Fibroblast of skin of right biceps (primary cell): ENCODE measurements around the gene PTX4.

Experiments
- DNase-seq: peaks from one replicate; pipeline ENCODE4 v3.0.0-alpha.2; 2013

The PTX4 gene, protein sequence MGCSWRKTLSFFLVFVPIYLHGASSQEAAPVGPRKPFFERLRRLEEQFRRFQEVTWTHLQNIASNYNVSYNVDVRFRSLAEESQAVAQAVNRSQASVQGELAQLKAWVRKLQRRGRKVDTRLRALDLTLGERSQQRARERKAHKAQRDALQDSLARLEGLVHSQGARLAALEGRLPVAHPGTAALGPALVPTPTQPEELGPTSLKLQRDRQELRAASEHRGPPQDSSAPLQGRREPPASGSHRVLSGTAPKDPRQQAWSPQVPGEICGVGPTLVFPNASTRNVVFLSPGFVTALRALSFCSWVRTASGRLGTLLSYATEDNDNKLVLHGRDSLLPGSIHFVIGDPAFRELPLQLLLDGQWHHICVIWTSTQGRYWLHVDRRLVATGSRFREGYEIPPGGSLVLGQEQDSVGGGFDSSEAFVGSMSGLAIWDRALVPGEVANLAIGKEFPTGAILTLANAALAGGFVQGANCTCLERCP

DNA sequence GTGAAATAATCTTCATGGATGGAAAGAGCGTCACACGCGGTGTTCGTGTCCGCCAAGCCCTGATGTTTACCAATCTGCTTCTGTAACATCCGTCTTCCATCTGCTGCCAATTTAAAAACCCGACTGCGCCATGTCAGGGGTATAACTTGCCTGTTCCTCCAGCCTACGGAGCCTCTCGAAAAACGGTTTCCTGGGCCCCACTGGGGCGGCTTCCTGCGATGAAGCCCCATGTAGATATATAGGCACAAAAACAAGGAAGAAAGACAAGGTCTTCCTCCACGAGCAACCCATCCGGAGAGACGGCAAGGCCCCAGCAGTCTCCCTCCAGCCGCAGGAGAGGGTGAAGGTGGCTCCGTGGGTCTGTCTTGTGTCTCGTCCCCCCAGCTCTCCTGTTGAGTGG, at the start of gene PTX4:
Gene PTX4 (minus strand): TSS at position 326 of the 400 bp plus-strand sequence. CDS start 35 bp downstream, at position 291.
- no peak for DNase-seq

DNA sequence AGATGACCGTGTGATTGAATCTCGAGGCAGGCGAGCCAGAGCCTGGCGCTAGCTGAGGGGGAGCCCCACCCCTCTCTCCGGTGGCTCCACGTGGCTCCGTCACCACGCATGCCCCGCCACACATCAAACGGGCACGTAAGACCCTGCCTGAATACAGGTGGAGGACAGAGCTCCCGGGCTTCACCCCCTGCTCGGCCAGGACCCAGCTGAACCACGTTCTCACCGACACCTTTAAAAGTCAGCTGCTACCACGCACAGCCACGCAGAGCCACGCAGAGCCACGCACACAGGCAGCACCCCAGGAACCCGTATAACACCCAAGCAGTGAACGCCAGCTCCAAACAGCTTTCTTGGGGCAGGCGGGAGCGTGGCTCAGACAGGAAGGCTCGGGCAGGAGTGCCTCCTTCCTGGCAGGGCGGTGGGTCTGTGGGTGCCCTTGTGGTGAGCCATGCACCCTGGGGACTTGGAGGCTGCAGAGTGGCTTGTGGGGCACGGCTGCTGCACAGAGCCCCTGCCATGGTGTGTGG, 49.1 kb upstream of the PTX4 start:
- no peak for DNase-seq

DNA sequence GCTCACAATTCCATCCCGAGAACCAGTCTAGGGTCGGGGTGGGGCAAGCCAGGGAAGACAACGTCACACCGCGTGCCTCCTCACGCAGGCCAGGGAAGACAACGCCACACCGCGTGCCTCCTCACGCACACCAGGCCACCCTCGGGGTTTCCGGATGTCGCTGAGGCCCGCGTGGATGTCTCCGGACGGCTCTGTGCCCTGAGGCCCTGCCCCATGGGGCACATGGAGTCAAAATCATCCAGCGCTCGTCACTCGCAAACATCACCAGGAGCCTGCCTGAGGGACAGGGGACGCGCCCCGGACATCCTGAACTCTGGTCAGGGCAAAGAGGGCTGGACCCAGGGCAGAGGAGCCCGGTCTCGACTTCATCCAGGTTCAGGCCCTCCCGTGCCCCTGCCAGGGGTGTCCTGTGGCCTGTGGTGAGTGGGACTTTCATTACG, 48.4 kb upstream of the PTX4 start:
- no peak for DNase-seq

DNA sequence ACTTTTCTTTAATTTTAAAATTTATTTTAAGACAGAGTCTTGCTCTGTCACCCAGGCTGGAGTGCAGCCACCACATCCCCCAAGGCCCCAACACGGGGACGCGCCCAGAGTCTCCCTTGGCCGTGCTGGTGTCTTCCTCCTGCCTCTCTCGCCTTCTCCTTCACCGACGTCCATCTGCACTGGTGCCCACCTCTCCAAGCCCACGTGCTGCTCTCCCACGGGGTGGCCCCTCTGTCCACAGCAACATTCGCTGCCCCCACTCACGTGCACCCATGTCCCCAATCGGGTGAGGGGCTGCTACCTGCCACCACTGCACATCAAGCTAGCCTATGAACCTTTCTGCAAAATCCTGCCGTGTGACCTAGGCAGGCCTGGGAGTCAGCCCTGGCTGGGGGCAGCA, 47.9 kb upstream of the PTX4 start:
- DNase-seq, result no peak

DNA sequence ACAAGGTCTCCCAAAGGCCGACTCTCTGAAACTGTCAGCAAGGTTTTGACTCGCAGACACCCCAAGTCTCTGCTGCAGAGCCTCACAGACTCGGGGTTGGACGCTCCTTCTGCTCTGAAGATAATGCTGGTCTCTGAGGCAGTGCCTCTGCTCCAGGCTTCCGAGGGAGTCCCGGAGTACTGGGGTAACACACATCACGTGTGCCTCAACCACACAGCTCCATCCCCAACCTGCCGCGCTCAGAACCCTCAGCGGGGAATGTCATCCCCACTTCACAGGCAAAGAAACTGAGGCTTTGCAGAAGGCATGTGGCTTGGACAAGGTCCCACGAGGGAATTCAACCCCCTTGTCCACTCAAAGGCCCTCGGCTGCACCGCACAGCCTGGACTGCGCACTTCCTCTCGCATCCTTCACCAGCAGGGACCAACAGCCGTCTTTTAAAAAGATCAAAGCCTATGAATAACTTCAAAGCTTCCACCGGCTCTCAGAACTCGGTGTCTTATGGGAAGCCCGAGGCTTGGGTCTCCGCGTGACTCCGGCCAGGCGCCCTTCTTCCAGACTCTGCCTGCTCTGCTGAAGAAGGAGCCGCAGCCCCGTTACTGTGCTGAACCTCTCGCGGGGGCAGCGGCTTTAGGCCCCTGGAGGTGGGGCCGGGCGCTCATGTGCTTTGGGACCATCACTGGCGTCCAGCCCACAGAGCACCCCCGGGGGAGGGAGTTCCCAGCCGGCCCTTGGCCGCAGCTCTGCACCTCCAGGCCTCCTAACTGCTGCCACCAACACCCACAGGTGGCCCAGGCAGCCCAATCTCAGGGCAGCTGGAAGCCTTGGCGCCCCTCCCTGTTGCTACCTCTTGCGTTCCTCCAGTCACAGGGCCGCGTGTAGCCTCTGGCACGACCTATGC, 46.9 kb upstream of the PTX4 start:
- DNase-seq, result no peak

DNA sequence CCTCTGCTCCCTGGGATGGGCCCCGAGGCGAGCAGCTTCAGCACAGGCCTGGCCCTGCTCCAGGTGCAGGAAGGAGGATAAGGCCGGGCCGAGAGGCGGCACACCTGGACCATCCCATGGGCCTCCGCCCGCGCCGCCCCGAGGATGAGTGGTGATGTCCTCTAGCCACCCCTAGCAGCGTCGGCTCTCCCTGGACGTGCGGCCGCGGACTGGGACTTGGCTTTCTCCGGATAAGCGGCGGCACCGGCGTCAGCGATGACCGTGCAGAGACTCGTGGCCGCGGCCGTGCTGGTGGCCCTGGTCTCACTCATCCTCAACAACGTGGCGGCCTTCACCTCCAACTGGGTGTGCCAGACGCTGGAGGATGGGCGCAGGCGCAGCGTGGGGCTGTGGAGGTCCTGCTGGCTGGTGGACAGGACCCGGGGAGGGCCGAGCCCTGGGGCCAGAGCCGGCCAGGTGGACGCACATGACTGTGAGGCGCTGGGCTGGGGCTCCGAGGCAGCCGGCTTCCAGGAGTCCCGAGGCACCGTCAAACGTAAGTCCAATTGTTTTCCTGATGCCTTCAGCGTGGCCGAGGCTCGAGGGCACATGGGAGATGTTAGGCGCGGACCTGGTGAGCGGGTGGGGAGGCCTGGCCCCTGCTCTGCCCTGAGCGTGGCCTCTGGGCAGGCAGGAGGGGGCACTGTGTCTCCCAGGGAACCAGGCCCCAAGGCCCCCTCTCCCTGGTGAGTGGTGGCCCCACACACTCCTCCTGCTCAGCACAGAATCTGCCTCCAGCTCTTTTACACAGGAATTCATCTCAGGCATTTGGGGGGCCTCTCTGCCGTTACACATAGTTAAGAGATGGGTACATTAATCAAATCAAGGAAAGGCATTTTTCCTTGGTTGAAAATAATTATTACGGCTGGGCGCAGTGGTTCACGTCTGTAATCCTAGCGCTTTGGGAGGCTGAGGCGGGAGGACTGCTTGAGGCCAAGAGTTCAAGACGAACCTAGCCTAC, 45.6 kb upstream of the PTX4 start:
- peak; percentile 56 for DNase-seq

DNA sequence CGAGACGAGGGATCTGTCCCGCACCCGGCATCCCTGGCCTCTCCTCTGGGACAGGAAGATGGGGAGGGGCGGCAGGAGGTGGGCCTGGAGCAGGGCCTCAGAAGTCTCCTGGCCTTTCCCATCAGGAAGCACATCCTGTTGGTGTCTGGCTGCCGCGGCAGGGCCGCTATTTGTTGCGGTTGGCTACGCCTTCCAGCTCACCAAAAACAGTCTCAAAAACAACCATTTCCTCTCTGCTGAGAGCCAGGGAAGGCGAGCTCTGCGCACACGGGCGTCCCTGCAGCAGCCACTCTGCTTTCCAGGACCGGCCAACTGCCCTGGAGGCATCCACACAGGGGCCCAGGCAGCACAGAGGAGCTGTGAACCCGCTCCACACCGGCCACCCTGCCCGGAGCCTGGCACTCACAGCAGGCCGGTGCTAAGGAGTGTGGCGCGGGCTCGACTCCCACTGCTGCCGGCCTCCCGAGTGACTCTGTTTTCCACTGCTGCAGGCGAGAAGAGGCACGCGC, 44.8 kb upstream of the PTX4 start, which contains the start of gene TMEM204:
Gene TMEM204 (plus strand): TSS at position 224 of the 509 bp plus-strand sequence. CDS start 610 bp downstream, outside the sequence.
- peak; percentile 89 for DNase-seq

DNA sequence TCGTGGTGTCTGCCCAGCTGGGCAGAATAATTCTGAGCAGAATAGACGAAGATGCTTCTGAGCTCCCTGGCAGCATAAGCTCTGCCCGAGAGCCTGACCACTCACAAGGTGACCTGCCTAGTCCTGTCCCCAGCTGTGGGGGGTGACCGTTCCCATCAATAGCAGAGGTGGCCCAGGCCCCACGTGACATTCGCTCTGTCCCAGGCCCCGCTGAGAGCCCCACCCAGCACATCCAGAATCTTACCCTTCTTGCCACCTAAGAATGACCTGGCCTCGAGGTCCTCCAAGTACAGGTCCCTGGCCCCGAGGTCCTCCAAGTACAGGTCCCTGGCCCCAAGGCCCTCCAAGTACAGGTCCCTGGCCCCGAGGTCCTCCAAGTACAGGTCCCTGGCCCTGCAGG, 44.0 kb upstream of the PTX4 start:
- no peak for DNase-seq

DNA sequence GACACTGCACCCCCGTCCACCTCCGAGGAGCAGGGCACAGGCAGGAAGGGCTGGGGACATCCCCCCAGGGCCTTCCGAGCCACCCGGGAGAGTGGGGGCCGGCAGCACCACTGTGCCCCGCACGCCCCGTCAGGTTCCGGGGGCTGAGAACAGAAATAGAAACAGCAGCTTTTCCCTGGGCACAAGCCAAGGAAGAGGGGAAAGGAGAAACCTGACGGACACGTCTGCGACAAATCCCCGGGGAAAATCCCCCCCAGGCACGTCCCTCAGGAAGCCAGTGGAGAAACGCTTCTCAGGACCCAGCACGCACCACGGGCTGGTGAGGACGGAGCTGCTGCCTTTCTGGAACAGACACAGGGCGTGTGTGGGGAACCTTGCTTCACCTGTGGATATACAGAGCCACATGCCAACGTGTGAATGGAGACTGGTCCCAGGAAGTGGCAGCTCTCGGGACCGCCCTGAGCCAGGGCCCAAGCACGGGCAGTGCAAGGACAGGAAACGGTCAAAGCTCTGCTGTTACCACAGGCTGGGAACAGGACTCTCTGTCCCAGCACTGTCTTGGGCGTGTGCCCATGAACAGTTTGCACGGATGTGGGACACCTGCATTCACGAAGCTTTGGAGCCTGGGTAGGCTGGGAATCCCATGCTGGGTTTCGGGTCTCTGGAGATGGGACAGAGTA, 43.5 kb upstream of the PTX4 start:
- no peak for DNase-seq

DNA sequence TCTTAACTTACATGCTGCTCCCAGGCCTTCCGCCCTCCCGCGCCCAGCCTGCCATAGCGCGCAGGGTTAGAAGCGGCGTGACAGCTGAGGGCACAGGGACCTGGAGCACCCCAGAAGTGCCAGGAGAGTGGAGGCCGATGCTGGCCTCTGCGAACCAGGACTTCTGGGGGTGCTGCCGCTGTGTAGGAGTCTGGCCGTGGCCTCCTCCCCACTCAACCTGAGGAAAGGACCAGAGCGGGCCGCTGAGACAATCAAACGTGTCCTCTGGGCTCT, 42.8 kb upstream of the PTX4 start:
- DNase-seq, result no peak

DNA sequence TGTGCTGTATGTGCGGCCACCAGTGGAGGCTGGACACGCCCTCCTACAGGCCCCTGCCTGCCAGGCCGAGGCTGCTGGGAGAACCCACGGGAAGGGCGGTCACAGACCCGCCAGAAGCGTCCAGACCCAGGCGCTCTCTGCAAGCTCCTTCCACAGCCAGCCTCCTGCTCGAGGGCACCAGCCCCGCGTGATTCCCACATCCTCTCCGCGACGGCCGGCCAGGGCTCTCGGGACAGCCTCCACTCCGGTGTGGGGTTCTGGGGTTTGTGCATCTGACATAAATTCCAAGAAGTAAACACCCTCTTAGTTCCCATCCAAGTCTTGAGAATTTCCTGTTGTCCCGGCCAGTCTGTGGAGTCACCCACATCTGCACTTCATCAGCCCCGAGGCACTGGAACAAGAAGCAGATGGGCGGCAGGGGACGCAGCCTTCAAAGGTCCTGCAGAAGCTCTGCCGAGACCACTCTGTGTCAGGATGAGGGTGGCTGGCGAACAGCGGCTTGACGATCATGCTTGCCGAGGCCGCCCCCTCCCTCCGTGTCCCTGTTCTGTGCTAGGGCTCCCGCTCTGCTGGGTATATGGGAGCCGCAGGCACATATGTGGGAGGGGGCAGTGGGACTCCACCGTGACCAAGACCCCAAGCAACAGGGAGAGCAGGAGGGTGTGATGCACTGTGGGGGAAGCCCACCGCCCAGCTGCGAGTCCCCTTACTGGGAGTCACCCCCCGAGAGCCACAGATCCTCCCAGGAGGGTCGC, 42.3 kb upstream of the PTX4 start:
- DNase-seq, result peak; percentile 82

DNA sequence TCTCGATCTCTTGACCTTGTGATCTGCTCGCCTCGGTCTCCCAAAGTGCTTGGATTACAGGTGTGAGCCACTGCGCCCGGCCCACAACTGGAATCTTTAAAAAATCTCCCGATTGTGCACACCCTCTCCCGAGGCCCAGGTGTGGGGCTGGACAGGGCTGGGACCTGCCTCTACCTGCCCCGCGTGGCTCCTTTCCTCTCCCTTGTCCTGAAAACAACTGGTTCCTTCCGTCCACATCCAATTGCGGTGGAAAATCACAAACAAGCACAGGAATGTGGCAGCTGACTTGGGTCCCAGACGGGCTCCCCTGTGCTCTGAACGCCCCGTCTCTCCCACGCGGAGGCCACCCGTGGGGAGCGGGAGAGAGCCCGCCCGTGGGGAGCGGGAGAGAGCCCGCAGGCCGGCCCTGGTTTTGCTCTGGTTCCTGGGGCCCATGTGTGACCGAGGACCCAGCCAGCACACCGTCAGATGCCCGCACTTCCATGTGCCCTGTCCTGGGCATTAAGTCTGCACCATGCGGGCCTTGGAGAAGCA, 41.7 kb upstream of the PTX4 start:
- no peak for DNase-seq

DNA sequence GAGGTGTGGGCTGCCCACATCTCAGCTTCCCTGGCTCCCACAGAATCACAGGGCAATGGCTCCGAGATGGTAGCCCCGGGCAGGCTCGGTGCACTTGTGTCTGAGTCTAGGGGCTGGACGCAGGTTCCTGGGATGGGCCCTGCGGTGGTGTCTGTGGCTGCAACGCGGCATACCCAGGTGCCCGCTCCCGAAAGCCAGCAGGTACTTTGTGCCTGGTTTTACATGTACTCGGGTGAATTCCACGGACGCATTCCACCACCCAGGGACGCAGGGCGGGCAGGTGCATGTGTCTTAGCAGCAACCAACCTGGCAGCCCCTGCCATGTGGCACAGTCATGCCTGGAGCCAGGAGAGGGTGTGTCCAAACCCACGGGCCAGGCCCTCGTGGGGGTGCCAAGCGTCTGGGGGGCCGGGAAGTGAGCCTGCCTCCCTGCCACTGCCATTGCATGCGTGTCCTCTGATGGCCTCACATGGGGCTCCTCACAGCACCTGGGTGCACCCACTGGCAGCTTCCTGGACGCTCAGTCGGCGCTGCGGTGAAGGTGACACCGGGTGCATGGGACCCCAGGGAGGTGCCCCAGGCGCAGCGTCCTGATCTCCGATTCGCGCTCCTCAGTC, 40.3 kb upstream of the PTX4 start:
- no peak for DNase-seq

DNA sequence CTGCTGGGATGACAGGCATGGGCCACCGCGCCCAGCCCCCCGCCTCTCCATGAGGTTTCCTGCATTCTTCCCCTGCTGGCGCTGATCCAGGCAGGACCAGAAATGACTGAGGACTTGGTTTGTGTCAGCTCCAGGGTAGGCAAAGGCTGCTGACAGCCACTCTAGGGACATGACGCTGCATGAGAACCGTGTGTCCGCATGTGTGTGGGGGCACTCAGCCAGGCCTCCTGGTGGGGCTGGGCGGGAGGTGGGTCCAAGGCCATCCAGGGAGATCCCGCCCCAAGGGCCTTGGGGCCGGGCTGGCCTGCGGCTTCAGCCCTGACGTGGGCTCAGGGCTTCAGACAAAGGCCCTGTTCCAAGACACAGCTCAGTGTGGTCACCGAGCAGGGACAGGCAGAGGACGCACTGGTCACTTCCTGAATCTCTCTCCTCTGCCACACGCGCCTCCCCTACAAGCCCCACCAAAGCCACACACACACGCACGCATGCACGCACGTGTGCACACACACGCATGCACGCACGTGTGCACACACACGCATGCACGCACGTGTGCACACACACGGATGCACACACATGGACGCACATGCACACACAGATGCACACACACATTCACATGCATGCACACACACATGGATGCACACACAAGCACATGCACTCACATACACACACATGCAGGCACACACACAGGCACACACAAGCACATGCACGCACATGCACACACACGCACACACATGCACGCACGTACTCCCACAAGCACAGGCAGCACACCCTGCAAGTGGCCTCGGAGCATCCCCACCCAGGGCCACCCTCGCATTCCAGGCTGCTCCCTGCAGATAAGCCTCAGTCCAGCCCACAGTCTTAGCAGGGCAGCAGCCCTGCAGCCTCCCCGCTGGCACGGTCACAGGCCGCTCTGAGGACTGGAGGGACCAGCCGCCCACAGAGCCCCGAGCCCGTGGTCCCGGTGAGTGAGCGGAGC, 39.4 kb upstream of the PTX4 start:
- DNase-seq, result peak; percentile 53

DNA sequence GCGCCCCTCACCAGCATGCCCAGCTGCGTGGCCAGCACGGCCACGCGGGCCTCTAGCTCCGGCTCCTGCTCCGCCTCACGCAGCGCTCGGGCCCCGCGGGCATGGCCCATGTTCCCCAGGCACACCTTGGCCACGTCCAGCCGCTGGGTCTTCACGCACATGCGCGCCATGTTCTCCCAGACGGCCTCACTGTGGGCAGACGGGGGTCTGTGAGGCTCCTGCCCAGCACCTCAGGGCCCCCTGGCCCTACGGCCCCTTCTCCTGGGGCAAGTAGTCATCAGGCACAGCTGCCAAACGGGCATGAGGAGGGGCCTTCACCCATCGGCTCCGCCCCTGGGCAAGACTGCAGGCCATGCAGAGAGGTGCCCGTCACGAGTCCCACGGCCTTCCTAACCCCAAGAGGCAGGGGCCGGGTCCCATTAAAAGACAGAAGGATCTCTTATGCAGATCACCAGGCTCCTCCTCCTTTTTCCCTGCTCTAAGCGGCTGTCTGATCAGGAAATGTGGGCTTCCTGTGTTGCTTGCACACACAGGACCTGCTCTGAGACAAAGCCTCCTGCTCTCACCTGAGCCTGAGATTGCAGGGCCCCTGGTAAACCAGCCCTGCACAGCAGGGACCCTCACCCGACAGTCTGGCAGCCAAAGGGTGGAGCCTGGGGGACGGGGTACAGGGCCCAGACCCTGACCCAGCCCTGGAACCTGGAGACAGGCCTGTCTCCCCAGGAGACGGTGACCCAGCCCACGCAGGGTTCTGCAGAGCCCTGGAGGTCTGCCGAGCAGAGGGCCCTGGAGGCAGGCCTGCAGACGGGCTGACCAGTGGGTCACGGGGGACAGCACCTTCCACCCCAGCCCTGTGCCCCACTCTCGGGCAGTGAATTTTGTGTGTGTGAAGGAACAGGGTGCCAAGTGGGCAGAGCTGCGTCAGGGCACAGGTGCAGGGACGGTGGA, 38.1 kb upstream of the PTX4 start:
- DNase-seq, result no peak

DNA sequence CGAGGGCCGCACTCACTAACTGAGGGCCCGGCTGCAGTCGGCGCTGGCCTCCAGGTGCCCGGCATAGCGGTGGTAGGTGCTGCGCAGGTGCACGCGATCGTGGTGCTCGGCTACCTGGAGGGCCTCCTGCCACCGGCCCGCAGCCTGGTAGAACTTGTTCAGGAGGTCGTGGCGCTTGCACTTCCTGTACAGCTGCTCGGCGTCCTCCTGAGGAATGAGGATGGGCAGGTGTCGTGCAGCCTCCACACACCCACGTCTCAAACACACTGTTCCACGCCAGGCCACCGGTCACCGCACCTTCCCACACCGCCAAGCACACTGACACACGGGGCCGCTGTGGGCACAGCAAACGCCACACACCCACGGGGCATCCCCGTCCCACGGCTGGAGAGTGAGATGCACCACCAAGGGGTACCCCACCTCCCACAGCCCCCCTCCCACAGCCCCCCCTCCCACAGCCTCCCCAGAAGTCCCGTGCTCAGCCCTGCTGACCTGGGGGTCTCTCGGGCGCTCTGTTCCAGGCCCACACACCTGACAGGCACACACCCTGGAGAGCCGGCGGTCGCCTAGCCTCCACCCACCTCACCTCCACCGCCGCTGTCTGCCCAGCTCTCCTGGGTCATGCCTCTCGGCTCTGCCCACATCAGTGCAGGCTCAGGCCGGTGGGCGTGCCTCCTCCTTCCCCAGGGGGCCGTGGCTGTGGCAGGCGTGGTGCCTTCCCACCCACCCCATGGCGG, 37.3 kb upstream of the PTX4 start:
- no peak for DNase-seq

DNA sequence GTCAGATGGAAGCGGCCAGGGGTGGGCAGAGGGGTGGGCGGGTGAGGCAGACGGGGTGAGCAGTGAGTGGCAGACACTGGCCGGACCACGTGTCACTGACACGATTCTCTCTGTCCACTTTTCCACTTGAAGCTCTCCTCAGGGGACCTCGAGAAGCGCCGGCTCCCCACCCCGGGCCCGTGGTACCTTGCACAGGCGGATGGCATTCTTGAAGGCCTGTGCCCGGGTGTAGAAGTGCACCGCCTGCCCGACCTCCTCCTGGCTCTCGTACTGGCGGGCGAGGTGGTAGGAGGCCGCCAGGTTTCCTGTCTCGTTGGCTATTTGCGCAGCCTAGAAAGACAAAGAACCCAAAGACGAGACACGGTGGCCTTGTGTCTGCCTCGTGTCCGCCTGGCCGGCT, 35.6 kb upstream of the PTX4 start:
- DNase-seq, result no peak
